Endothelial cell of umbilical vein (primary cell): ENCODE results near the gene ARHGAP45.

ENCODE experiments used
- FOS ChIP-seq: IDR thresholded peaks from 2 replicates; pipeline ENCODE4 v1.6.1; 2011; ENCODE audit warnings: mild to moderate bottlenecking, low read length, moderate library complexity, borderline replicate concordance; ENCODE audit not compliant: insufficient read depth
- JUN ChIP-seq: IDR thresholded peaks from 2 replicates; pipeline ENCODE4 v1.6.1; 2011; ENCODE audit warnings: borderline replicate concordance, low read depth; ENCODE audit not compliant: insufficient read length, insufficient read depth
- POLR2AphosphoS5 ChIP-seq: IDR thresholded peaks from 2 replicates; pipeline ENCODE4 v1.6.1; 2012; ENCODE audit warnings: low read depth, mild to moderate bottlenecking, control low read depth, low read length, moderate library complexity; ENCODE audit not compliant: insufficient read depth
- TF ChIP-seq, protein P1 (sequence below), 2 donors: IDR thresholded peaks; 1 replicate in 1 of 2; 2 replicates in 1 of 2; pipeline ENCODE4 v1.5.1; 2011; ENCODE audit warnings: low read length in 2 of 2, mild to moderate bottlenecking in 2 of 2, moderate library complexity in 2 of 2, control low read depth in 1 of 2, inconsistent platforms in 1 of 2, low read depth in 1 of 2; ENCODE audit not compliant: insufficient read depth in 1 of 2; ENCODE audit errors: extremely low read depth in 1 of 2

- TF ChIP-seq, protein P1, sequence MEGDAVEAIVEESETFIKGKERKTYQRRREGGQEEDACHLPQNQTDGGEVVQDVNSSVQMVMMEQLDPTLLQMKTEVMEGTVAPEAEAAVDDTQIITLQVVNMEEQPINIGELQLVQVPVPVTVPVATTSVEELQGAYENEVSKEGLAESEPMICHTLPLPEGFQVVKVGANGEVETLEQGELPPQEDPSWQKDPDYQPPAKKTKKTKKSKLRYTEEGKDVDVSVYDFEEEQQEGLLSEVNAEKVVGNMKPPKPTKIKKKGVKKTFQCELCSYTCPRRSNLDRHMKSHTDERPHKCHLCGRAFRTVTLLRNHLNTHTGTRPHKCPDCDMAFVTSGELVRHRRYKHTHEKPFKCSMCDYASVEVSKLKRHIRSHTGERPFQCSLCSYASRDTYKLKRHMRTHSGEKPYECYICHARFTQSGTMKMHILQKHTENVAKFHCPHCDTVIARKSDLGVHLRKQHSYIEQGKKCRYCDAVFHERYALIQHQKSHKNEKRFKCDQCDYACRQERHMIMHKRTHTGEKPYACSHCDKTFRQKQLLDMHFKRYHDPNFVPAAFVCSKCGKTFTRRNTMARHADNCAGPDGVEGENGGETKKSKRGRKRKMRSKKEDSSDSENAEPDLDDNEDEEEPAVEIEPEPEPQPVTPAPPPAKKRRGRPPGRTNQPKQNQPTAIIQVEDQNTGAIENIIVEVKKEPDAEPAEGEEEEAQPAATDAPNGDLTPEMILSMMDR (IDR thresholded peaks at IDR 0.05; ENCODE audit: extremely low read depth in 1 of 2, insufficient read depth in 1 of 2, low read depth in 1 of 2, low read length in 2 of 2), result no peak
- TF ChIP-seq POLR2AphosphoS5, result no peak
- TF ChIP-seq JUN, result no peak
- TF ChIP-seq FOS, result no peak
These were observed 4.5 kb upstream of the ARHGAP45 start for GRCh38 chr19:1062387-1063029.
